Lower leg skin (tissue), 4 donors: ENCODE measurements around the gene KLHL24. TPM values are rescaled to one million over a fixed set of nuclear protein-coding genes. Genes with fewer than 3 reads are reported as not detected.

ENCODE experiments used
- DNase-seq, 2 donors: peaks; one replicate each; pipeline ENCODE4 v3.0.0-alpha.2; 2019; ENCODE audit warnings: low spot score in 2 of 2
- H3K4me3 ChIP-seq: fragments of 200-600 bp; sonication (generic); 2 replicates; pipeline ENCODE4 v1.5.1; 2017; ENCODE audit warnings: mild to moderate bottlenecking, low read depth; ENCODE audit not compliant: poor library complexity, severe bottlenecking
- CTCF ChIP-seq, 3 donors: fragments of 450-650 bp; IDR thresholded peaks; one replicate each; pipeline ENCODE4 v1.5.1; 2016; ENCODE audit warnings: antibody characterized with exemption in 3 of 3, mild to moderate bottlenecking in 3 of 3, moderate library complexity in 2 of 3
- POLR2A ChIP-seq, 2 donors: fragments of 450-650 bp; IDR thresholded peaks; one replicate each; pipeline ENCODE4 v1.6.1; 2016 to 2017; ENCODE audit warnings: antibody characterized with exemption in 2 of 2, mild to moderate bottlenecking in 1 of 2, moderate library complexity in 1 of 2
- WGBS, 2 donors: methylation state at CpG; one replicate each; pipeline ENCODE4 v1.1.5; 2018; 5-methylcytosine and 5-hydroxymethylcytosine counted together
- intact Hi-C: fragments of 100-400 bp; cut with DNase I; formaldehyde crosslinking; loops from one replicate; pipeline ENCODE4 v1.15.0; 2023; ENCODE audit warnings: low total_unique reads
- total RNA-seq, 4 donors: library from RNA; depleted of rRNA; stranded (reverse); fragments of >200 nt; gene quantifications; one replicate each; pipeline ENCODE4 v1.1.0, GENCODE V29; 2016

The KLHL24 gene
- total RNA-seq, 4 donors from 2014 or later: 58.7 to 132 (median 103) TPM

- TF ChIP-seq CTCF (IDR thresholded peaks at IDR 0.05) (no peak), POLR2A (IDR thresholded peaks at IDR 0.05) (no peak)
- no peak for DNase-seq
- peak overlapping the region; percentile 77 for H3K4me3 ChIP-seq
- WGBS, 2 donors: 39 to 40% methylated on average over 4 of the region's 4 CpGs
- intact Hi-C loops: loop anchor here (5.0 kb wide), 1 partner anchor 1110 kb away; no protein-coding TSS in a partner anchor
Measured at GRCh38 chr3:183697123-183697609, 61.7 kb downstream of the KLHL24 start.

GRCh38 chr3:183697610-183698317 lies 62.3 kb downstream of the KLHL24 start, which contains the start of gene YEATS2:
TSS of gene YEATS2 (plus strand) at chr3:183697797. CDS start at chr3:183715163, 17,366 bp downstream.
- 2 to 7% methylated on average over 2 to 18 of the region's 89 CpGs for WGBS, 2 donors
- H3K4me3 ChIP-seq: peak within 1 kb of the TSS; percentile 77
- intact Hi-C loops: loop anchor here (5.0 kb wide), 1 partner anchor 1110 kb away; no protein-coding TSS in a partner anchor
- peak in 1 of 2 donors; percentile 87 for DNase-seq
- no peak for TF ChIP-seq POLR2A (IDR thresholded peaks at IDR 0.05)
- TF ChIP-seq CTCF (IDR thresholded peaks at IDR 0.05): no peak

GRCh38 chr3:183698318-183698751 lies 62.9 kb downstream of the KLHL24 start:
- 0 to 2% methylated on average over 11 to 13 of the region's 13 CpGs for WGBS, 2 donors
- peak in 1 of 2 donors; percentile 87 for DNase-seq
- peak overlapping the region; percentile 77 for H3K4me3 ChIP-seq
- TF ChIP-seq CTCF (IDR thresholded peaks at IDR 0.05) (no peak), POLR2A (IDR thresholded peaks at IDR 0.05) (no peak)
- intact Hi-C loops: loop anchor here (5.0 kb wide), 1 partner anchor 1109 kb away; no protein-coding TSS in a partner anchor

- no peak for DNase-seq
- no peak for TF ChIP-seq POLR2A (IDR thresholded peaks at IDR 0.05)
- TF ChIP-seq CTCF (IDR thresholded peaks at IDR 0.05): no peak
Measured at GRCh38 chr3:183698756-183699155, 63.3 kb downstream of the KLHL24 start.

GRCh38 chr3:183699238-183699947 lies 64.0 kb downstream of the KLHL24 start:
- no peak overlapping the region for H3K4me3 ChIP-seq
- 45 to 48% methylated on average over 13 of the region's 13 CpGs for WGBS, 2 donors
- intact Hi-C loops: loop anchor here (5.0 kb wide), 1 partner anchor 1108 kb away; no protein-coding TSS in a partner anchor
- TF ChIP-seq CTCF (IDR thresholded peaks at IDR 0.05) (no peak), POLR2A (IDR thresholded peaks at IDR 0.05) (no peak)
- DNase-seq: no peak

More at GRCh38 chr3:183698756-183699155, 63.3 kb downstream of the KLHL24 start:
- intact Hi-C loops: loop anchor here (5.0 kb wide), 1 partner anchor 1109 kb away; no protein-coding TSS in a partner anchor
- WGBS, 2 donors: 3 to 4% methylated on average over 9 of the region's 9 CpGs
- peak overlapping the region; percentile 77 for H3K4me3 ChIP-seq
